ENCODE data around the gene DGCR6L.
"Not testable (repeated sequence)": the region's sequence is repeated elsewhere in the genome, so short reads cannot be mapped to it uniquely, and the experiment has no call there.

DGCR6L gene

DNA sequence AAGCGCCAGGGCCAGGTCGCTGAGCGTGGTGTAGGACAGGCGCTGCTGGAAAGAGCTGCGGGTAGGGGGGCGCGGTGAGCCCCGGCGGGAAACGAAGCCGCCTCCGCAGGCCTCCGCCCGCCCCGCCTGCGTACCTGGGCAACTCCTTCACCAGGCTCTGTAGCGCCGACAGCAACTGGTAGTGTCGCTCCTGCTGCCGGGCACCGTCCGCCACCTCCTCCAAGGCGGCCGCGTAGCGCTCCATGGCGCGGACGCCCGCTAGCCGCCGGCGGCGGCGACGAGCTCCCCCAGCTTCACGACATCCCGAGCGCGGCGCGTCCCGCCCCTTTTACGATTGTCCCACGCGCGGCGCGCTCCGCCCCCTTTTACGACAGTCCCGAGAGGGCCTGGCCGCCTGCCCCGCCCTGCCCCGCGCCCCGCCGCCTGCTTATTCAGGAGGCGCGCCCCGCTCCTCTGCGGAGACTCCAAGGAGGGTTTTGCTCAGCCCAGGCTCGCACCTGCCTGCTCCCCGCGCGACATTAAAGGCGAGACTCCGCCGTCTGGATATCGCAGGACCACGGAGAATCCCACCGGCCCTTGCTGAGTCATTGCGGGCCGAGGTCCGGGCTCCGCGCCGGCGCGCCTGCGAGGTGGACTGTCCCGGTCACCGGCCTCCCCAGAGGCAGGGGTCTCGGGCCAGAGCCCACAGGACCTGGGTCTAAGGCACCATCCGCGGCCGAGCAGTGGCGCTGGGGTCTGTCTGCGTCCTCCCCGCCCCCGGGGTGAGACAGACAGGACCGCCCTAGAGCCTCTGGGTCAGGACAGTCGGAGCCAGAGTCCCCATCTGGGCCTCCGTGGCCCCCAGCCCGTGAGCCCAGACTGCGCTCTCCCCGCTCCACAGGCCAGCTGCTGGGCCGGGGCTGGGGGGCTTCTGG, at the start of gene DGCR6L:
DGCR6L (minus strand) TSS at position 316 of the 914 bp plus-strand sequence; CDS start at position 244, 72 bp downstream.
- FAIRE-seq = no peak

DNA sequence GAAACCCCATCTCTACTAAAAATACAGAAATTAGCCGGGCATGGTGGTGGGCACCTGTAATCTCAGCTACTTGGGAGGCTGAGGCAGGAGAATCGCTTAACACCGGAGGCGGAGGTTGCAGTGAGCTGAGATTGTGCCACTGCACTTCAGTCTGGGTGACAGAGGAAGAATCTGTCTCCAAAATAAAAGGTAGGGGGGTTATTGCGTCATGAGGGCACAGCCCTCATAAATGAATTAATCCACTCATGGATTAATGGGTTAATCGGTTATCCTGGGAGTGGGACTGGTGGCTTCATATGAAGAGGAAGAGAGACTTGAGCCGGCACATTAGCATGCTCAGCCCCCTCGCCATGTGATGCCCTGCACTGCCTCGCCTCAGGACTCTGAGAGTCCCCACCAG, 49.0 kb upstream of the DGCR6L start:
- not testable (repeated sequence) for FAIRE-seq

GRCh38 chr22:20366841-20367240, 47.0 kb upstream of the DGCR6L start:
- not testable (repeated sequence) for FAIRE-seq

DNA sequence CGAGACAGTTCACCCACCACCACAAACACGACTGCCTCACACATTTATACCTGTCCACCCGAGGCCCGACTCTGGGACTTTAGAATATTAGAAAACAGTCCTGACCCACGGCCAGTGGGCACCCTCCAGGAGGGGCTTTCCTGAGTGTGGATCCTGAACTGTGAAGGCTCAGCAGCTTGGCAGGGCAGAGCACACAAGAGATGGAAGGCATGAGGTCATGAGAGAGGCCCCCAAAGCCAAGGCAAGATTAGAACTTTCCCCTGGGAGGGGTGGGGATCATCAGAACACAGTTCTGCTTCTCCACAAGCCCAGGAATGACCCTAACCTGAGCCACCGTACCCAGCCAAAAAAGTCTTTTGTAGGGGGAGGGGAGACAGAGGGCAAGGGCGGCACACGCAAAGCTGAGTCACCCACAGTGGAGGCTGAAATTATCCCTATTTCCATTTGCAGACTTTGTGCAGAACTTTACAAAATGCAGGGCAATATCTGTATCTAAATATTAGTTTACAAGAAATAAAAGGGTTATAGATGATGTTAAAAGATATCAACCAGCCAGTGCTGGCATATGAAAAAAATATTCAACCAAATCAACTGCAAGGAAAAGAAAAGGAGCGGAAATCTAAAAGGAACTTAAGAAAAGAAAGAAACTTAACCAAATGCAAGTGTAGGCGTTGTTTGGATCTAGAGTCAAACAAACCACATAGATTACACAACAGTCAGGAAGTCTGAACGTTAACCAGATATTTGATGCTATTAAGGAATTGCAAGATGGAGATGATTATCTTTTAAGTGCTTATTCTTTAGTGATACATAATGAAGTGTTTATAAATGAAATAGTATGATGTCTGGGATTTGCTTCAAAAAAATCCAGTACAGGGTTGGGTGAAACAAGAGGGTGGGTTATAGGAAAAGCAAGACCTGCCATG, 44.7 kb upstream of the DGCR6L start:
- not testable (repeated sequence) for FAIRE-seq

DNA sequence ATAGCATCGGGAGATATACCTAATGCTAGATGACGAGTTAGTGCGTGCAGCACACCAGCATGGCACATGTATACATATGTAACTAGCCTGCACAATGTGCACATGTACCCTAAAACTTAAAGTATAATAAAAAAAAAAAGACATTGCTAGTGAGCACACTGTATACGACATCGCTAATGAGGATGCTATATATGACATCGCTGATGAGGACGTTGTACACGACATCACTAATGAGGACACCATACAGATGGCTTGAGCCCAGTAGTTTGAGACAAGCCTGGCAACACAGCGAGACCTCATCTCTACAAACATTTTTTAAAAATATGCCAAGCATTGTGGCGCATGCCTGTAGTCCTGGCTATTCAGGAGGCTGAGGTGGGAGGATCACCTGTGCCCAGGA, 42.5 kb upstream of the DGCR6L start:
- not testable (repeated sequence) for FAIRE-seq

DNA sequence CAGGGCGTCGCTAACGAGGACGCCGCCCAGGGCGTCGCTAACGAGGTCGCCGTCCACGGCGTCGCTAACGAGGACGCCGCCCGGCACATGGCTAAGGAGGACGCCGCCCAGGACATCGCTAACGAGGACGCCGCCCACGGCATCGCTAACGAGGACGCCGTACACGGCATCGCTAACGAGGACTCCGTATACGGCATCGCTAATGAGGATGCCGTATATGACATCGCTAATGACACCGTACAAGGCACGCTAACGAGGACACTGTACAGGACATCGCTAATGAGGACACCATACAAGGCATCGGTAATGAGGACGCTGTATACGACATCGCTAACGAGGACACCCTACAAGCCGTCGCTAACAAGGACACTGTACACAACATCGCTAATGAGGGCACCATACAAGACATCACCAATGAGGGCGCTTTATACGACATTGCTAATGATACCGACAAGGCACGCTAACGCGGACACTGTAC, 41.9 kb upstream of the DGCR6L start:
- FAIRE-seq = not testable (repeated sequence)

DNA sequence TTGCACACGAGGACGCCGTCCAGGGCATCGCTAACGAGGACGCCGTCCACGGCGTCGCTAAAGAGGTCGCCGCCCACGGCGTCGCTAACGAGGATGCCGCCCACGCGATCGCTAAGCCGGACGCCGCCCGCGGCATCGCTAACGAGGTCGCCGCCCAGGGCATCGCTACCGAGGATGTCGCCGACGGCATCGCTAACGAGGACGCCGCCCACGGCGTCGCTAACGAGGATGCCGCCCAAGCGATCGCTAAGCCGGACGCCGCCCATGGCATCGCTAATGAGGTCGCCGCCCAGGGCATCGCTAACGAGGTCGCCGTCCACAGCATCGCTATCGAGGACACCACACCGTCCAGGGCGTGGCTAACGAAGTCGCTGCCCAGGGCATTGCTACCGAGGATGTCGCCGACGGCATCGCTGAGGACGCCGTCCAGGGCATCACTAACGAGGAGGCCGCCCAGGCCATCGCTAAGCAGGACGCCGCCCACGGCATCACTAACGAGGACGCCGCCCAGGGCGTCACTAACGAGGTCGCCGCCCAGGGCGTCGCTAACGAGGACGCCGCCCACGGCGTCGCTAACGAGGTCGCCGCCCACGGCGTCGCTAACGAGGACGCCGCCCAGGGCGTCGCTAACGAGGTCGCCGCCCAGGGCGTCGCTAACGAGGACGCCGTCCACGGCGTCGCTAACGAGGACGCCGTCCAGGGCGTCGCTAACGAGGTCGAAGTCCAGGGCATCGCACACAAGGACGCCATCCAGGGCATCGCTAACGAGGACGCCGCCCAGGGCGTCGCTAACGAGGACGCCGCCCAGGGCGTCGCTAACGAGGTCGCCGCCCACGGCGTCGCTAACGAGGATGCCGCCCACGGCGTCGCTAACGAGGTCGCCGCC, 41.2 kb upstream of the DGCR6L start:
- not testable (repeated sequence) for FAIRE-seq

- not testable (repeated sequence) for FAIRE-seq
Measured at GRCh38 chr22:20360261-20360660, 40.4 kb upstream of the DGCR6L start.

DNA sequence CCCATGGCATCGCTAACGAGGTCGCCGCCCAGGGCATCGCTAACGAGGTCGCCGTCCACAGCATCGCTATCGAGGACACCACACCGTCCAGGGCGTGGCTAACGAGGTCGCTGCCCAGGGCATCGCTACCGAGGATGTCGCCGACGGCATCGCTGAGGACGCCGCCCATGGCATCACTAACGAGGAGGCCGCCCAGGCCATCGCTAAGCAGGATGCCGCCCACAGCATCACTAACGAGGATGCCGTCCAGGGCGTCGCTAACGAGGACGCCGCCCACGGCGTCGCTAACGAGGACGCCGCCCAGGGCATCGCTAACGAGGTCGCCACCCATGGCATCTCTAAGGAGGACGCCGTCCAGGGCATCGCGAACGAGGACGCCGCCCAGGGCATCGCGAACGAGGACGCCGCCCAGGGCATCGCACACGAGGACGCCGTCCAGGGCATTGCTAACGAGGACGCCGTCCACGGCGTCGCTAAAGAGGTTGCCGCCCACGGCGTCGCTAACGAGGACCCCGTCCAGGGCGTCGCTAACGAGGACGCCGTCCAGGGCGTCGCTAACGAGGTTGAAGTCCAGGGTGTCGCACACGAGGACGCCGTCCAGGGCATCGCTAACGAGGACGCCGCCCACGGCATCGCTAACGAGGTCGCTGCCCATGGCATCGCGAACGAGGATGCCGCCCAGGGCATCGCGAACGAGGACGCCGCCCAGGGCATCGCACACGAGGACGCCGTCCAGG, 38.8 kb upstream of the DGCR6L start:
- not testable (repeated sequence) for FAIRE-seq

GRCh38 chr22:20357967-20358366, 38.1 kb upstream of the DGCR6L start:
- not testable (repeated sequence) for FAIRE-seq

- FAIRE-seq = not testable (repeated sequence)
Measured at GRCh38 chr22:20356906-20357305, 37.0 kb upstream of the DGCR6L start.

GRCh38 chr22:20355939-20356636, 36.2 kb upstream of the DGCR6L start:
- FAIRE-seq = not testable (repeated sequence)

DNA sequence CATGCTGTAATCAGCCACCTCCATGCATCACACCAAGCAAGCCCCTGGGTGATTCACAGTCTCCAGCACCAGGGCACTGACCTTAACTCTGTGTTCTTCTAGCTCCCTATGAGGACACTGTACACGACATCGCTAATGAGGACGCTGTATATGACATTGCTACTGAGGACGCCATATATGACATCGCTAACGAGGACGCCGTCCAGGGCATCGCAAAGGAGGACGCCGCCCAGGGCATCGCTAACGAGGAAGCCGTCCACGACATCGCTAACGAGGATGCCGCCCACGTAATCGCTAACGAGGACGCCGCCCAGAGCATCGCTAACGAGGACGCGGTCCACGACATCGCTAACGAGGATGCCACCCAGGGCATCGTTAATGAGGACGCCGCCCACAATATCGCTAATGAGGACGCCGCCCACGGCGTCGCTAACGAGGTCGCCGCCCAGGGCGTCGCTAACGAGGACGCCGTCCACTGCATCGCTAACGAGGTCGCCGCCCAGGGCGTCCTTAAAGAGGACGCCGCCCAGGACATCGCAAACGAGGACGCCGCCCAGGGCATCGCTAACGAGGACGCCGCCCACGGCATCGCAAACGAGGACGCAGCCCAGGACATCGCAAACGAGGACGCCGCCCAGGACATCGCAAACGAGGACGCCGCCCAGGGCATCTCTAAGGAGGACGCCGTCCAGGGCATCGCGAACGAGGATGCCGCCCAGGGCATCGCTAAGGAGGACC, 34.5 kb upstream of the DGCR6L start:
- FAIRE-seq = no peak

- FAIRE-seq = not testable (repeated sequence)
Measured at GRCh38 chr22:20352536-20352935, 32.7 kb upstream of the DGCR6L start.

GRCh38 chr22:20346553-20346952, 26.7 kb upstream of the DGCR6L start:
- not testable (repeated sequence) for FAIRE-seq

DNA sequence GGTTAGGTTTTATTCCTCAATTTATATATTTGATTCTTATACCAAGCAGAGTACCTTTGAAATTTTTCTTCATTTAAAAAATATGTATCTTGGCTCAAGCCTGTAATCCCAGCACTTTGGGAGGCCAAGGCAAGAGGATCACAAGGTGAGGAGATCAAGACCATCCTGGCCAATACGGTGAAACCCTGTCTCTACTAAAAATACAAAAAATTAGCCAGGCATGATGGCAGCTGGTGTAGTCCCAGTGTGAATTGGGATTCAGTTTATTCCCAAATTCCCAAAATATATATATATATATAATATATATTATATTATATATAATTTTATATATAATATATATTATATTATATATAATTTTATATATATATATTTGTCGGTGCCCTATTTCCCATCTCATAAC, 18.4 kb upstream of the DGCR6L start:
- peak; percentile 63 for FAIRE-seq

- not testable (repeated sequence) for FAIRE-seq
Measured at GRCh38 chr22:20337807-20338206, 17.9 kb upstream of the DGCR6L start.

DNA sequence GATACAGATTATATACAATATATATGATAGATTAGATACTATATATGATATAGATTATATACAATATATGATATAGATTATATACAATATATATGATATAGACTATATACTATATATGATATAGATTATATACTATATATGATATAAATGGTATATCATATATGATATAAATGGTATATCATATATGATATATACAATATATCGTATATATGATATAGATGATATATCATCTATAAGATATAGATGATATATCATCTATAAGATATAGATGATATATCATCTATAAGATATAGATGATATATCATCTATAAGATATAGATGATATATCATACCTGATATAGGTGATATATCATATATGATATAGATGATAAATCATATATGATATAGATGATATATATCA, 16.7 kb upstream of the DGCR6L start:
- FAIRE-seq = not testable (repeated sequence)

DNA sequence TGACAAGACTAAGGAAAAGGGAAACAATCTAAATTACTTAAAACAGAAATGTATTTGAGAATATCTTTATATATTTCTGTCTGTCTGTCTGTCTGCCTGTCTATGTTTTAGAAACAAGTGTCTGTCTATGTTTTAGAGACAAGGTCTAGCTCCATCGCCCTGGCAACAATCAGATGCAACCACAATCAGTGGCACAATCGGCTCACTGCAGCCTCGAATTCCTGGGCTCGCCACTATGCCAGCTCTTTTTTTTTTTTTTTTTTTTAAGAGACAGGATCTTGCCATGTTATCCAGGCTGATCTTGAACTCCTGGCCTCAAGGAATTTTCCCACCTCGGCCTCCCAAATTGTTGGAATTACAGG, 8.7 kb upstream of the DGCR6L start:
- FAIRE-seq = not testable (repeated sequence)

DNA sequence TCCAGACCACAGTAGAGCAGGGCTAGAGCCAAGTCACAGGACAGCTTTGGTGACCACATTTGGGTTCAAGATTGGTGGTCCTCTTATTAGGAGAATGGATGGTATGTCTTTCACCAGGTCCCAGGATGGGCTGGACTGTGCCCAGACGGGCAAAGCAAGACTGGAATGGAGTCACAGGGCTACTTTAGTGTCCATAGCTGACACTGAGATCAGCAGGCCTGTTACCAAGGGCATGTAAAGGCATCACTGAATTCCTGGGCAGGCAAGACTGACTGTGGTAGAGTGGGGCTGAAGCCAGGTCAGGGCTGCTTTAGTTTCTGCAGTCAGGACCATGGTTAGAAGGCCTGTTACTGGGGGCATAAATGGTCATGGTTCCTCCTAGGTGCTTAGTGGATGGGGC, 6.1 kb upstream of the DGCR6L start:
- not testable (repeated sequence) for FAIRE-seq
